Thoracic aorta (tissue), 2 donors: ENCODE data around the gene NR2F1-AS1. TPM values are rescaled to one million over a fixed set of nuclear protein-coding genes. Genes with fewer than 3 reads are reported as not detected.
"Not testable (repeated sequence)": the region's sequence is repeated elsewhere in the genome, so short reads cannot be mapped to it uniquely, and the experiment has no call there.

ENCODE experiments used
- ATAC-seq: fragments of 150-250 bp; one replicate; pipeline ENCODE4 v1.8.0; 2017; ENCODE audit warnings: low read depth; ENCODE audit not compliant: insufficient number of reproducible peaks, low FRiP score
- DNase-seq: peaks from one replicate; pipeline ENCODE4 v3.0.0-alpha.2; 2020; ENCODE audit warnings: low spot score
- H3K27ac ChIP-seq, 2 donors: fragments of 200-600 bp; sonication (generic); 1 replicate in 1 of 2; 2 replicates in 1 of 2; pipeline ENCODE4 v1.5.1; 2016; ENCODE audit warnings: mild to moderate bottlenecking in 2 of 2, moderate library complexity in 2 of 2
- H3K27me3 ChIP-seq: fragments of 200-600 bp; sonication (generic); replicated peaks from 2 replicates; pipeline ENCODE4 v1.6.0; 2016; ENCODE audit warnings: mild to moderate bottlenecking; ENCODE audit not compliant: insufficient read depth
- H3K36me3 ChIP-seq: fragments of 200-600 bp; sonication (generic); one replicate; pipeline ENCODE4 v1.5.1; 2016
- H3K4me1 ChIP-seq, 2 donors: fragments of 200-600 bp; sonication (generic); 1 replicate in 1 of 2; 2 replicates in 1 of 2; pipeline versions ENCODE4 v1.5.1 to v1.6.0; 2016; ENCODE audit warnings: low read depth in 2 of 2, mild to moderate bottlenecking in 1 of 2; ENCODE audit not compliant: control insufficient read depth in 1 of 2
- H3K4me3 ChIP-seq: fragments of 200-600 bp; sonication (generic); 2 replicates; pipeline ENCODE4 v1.5.1; 2016; ENCODE audit warnings: mild to moderate bottlenecking
- H3K9me3 ChIP-seq: fragments of 200-600 bp; sonication (generic); 2 replicates; pipeline ENCODE4 v1.5.1; 2016
- CTCF ChIP-seq: fragments of 200-600 bp; sonication (generic); IDR thresholded peaks from one replicate; pipeline ENCODE4 v1.5.1; 2019; ENCODE audit warnings: antibody characterized with exemption
- total RNA-seq, 2 donors: library from RNA; depleted of rRNA; stranded (reverse); fragments of >200 nt; gene quantifications; one replicate each; pipeline versions ENCODE4 v1.1.0 to v1.2.3, GENCODE V29; 2016

The NR2F1-AS1 gene
- total RNA-seq, 2 donors from 2014 or later, result 0.54 to 8.7 TPM

DNA sequence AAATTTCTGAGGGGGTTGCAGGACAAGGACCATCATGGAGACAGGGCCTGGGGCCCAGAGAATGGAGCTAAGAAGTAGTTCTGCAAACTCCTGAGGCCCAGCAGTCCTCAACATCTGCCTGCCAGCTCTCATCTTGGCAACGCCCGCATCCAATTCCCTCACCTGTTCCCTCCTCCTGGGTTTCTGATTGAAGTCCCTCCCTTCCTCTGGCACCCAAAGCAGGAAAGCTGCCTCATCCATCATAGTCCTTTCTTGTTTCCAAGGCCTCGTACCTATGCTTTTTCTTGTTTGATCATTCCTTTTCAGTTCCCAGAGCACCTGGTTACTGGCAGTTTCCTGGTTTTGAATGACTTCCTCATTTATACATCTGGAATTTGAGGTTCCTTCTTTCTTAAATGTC is 181.3 kb downstream of the NR2F1-AS1 start:
- Histone ChIP-seq H3K4me1 (no peaks in the 10 kb centered on the region), H3K27me3 (no peaks in the 10 kb centered on the region), H3K27ac (no peak overlapping the region), H3K9me3 (no peaks in the 10 kb centered on the region), H3K36me3 (no peaks in the 10 kb centered on the region), H3K4me3 (no peak overlapping the region)
- no peak for ATAC-seq
- DNase-seq, result no peak
- TF ChIP-seq CTCF, result no peak

- no peak for DNase-seq
- no peaks in the 10 kb centered on the region for H3K4me1 ChIP-seq
- no peak for ATAC-seq
- H3K4me3 ChIP-seq, result no peak overlapping the region
- TF ChIP-seq CTCF, result no peak
- H3K9me3 ChIP-seq, result no peaks in the 10 kb centered on the region
- H3K27ac ChIP-seq, result no peak overlapping the region
- H3K36me3 ChIP-seq, result no peaks in the 10 kb centered on the region
- no peaks in the 10 kb centered on the region for H3K27me3 ChIP-seq
These were observed 185.0 kb downstream of the NR2F1-AS1 start for GRCh38 chr5:93395971-93396379.

- Histone ChIP-seq H3K27ac (no peak overlapping the region), H3K9me3 (no peaks in the 10 kb centered on the region), H3K4me3 (no peak overlapping the region), H3K36me3 (no peaks in the 10 kb centered on the region), H3K27me3 (no peaks in the 10 kb centered on the region), H3K4me1 (no peaks in the 10 kb centered on the region)
- DNase-seq (no peak), ATAC-seq (no peak)
- no peak for TF ChIP-seq CTCF
These were observed 186.0 kb downstream of the NR2F1-AS1 start for GRCh38 chr5:93395010-93395409.

- H3K36me3 ChIP-seq, result no peaks in the 10 kb centered on the region
- no peak overlapping the region for H3K27ac ChIP-seq
- TF ChIP-seq CTCF, result no peak
- no peak overlapping the region for H3K4me3 ChIP-seq
- no peak for DNase-seq
- no peaks in the 10 kb centered on the region for H3K27me3 ChIP-seq
- no peaks in the 10 kb centered on the region for H3K9me3 ChIP-seq
- no peaks in the 10 kb centered on the region for H3K4me1 ChIP-seq
- no peak for ATAC-seq
These were observed 186.7 kb downstream of the NR2F1-AS1 start for GRCh38 chr5:93394301-93394700.

DNA sequence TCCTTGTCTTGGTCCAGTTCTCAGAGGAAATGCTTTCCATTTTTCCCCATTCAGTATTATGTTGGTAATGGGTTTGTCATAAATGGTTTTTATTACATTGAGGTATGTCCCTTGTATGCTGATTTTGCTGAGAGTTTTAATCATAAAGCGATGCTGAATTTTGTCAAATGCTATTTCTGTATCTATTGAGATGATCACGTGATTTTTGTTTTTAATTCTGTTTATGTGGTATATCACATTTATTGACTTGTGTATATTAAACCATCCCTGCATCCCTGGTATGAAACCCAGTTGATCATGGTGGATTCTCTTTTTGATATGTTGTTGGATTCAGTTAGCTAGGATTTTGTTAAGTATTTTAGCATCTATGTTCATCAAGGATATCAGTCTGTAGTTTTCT is 189.8 kb downstream of the NR2F1-AS1 start:
- H3K4me3 ChIP-seq, H3K36me3 ChIP-seq, H3K27ac ChIP-seq, ATAC-seq, H3K9me3 ChIP-seq, H3K27me3 ChIP-seq, H3K4me1 ChIP-seq, DNase-seq: not testable (repeated sequence)

GRCh38 chr5:93385655-93386054 is 195.4 kb downstream of the NR2F1-AS1 start:
- Histone ChIP-seq H3K4me1 (no peaks in the 10 kb centered on the region), H3K4me3 (no peak overlapping the region), H3K27me3 (no peaks in the 10 kb centered on the region), H3K36me3 (no peaks in the 10 kb centered on the region), H3K27ac (no peak overlapping the region), H3K9me3 (no peaks in the 10 kb centered on the region)
- ATAC-seq (no peak), DNase-seq (no peak)
- TF ChIP-seq CTCF, result no peak
